GM19467 (cell line): ENCODE measurements around the gene GAREM2.

ENCODE experiments used
- ATAC-seq: cut with Tn5 transposase; IDR thresholded peaks from one replicate; pipeline ENCODE4 v1.9.1; 2021; ENCODE audit warnings: mild to moderate bottlenecking, moderate library complexity; ENCODE audit not compliant: unreplicated experiment

Gene GAREM2

DNA sequence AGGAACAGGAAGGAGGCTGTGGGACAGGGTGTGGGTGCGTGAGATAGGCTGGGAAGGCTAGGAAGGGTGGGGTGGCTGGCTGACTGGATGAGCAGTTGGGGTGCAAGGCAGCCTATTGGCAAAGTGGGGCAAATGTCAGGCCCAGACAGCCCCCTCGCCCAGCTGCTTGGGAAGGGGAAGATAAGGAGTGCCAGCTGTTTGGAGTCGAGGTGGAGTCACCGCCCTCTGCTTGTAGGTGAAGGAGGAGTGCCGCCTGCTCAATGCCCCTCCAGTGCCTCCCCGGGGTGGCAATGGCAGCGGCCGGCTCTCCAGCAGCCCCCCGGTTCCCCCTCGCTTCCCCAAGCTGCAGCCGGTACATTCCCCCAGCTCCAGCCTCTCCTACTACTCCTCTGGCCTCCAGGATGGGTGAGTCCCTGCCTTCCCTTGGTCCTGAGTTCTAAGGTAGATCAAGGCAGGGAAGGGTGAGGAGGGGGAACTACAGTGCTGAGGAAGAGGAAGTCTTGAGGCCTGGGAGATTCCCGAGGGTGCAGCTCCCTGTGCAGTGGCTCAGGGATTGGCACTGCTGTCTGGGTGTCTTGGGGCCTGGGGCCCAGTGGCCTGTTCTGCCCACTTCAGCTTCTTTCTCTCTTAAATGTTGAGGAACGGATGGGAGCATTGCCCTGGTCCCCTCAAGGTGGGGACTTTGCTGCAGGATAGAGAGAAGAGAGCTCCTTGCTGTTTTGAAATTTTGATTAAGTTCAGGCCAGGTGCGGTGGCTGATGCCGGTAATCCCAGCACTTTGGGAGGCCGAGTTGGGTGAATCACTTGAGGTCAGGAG is 13.3 kb downstream of the GAREM2 start:
- ATAC-seq = no peak

DNA sequence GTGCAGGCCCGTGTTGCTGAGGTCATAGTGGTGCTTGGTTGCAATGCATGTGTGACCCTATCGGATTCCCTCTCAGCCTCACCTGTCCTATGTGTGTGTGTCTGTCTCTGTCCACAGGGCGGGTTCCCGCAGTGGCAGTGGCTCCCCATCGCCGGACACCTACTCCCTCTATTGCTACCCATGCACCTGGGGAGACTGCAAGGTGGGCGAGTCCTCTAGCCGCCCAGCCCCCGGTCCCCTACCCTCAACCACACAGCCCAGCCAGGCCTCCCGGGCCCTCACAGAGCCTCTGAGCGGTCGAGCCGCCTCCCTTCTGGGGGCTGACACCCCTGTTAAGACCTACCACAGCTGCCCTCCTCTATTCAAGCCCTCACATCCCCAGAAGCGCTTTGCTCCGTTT is 14.2 kb downstream of the GAREM2 start:
- no peak for ATAC-seq

DNA sequence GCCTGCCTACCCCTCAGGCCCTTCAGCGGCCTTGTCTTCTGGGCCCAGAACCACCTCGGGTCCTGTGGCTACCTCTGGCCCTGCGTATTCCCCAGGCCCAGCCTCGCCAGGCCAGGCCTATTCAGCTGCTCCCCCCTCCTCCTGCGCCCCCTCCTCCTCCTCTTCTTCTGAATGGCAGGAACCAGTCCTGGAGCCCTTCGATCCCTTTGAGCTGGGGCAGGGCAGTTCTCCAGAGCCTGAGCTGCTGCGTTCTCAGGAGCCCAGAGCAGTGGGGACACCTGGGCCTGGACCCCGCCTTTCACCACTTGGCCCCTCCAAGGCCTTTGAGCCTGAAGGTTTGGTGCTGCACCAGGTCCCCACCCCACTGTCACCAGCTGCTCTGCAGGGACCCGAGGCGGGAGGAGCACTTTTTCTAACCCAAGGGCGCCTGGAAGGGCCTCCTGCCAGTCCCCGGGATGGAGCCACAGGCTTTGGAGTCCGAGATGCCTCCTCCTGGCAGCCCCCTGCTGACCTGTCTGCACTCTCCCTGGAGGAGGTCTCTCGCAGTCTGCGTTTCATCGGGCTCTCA is 14.7 kb downstream of the GAREM2 start:
- no peak for ATAC-seq

DNA sequence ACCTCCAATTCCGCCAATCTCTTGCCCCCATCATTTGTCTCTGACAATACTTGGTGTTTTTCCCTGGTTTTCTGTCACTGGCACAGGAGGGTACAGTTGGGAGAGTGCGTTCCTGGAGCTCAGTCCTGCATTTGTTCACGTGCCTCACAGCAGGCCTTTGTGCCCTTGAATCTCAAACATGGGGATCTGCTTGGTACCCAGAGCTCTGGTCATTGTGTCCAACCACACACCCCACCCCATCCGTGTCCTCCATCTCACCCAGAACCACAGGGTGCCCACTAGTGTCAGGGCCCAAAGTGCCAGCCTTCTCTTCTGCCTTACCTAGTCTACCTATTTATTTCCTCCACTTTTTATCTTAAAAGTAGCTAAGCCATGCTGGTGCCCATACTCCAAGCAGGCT is 16.2 kb downstream of the GAREM2 start:
- no peak for ATAC-seq

DNA sequence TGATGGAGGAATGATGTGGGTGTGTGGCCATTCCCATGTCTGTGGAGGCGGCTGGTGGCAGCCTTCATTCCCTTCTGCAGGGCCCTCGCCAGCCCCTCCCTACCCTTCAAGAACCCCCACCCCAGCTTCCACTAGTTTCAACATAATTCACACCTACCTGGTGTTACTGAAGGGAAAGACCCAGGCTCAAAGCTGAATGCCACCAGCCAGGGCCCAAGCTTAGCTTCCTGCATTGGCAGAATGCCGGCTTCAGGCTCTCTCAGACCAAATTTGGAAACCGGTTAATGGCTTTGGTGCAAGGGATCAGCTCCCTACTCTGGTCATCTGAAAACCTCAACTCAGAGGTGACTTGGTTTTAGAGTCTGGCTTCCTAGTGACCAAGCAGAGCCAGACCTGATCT is 16.9 kb downstream of the GAREM2 start:
- no peak for ATAC-seq

DNA sequence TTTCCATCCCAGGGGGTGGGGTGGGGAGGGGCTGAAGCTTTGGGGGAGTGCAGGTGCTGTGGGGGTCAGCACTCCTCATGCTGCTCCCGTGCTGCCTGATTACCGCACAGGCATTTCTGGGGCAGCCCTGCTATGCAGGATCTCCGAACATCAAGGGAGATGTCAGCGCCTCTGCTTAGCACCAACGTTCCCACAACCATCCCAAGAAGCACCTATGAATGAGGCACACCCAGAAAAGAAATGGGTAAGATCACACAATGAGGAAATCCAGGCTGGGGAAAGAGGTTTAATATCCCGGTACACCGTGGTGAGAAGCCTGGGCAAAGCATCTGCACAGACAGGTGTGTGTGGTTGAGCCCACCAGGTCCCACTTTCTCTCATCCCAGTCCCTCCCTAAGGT is 17.5 kb downstream of the GAREM2 start:
- ATAC-seq = no peak

DNA sequence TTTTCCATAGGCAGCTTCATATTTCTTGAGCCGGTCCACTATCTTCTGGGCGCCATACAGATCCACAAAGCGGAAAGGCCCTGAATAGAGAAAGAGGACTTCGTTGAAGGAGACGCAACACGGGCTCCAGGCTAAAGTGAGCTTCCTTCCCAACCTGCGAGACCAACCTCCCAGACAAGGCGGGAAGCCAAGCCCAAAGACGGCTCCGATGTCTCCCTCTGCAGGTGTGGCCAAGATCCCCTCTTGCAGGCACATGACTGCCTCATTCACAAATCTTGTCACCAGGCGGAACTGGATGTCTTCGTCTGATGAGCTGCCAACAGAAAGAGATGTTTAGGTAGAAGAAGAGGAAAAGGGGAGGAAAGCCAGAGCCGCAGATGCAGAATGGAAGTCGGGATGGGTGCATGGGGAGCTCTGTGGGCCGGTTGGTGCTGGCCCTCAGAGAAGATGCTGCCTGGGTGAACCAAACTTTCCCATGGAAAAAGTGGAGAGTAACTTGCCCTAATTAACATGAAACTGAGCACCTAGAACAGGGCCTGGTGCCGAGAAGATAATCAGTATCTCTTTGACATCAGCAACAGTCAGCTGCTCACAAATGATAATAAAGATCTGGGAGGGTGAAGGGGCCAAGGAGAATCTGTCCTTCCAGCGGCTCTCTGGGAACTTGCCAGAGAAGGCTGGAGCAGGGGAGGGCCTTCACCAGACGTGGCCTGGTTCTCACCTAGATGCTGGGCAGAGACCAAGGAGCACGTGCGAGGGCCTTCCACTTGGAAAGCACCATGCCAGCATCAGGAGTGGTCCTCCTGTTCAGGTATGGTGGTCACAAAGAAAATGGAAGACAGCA is 18.6 kb downstream of the GAREM2 start:
- no peak for ATAC-seq

DNA sequence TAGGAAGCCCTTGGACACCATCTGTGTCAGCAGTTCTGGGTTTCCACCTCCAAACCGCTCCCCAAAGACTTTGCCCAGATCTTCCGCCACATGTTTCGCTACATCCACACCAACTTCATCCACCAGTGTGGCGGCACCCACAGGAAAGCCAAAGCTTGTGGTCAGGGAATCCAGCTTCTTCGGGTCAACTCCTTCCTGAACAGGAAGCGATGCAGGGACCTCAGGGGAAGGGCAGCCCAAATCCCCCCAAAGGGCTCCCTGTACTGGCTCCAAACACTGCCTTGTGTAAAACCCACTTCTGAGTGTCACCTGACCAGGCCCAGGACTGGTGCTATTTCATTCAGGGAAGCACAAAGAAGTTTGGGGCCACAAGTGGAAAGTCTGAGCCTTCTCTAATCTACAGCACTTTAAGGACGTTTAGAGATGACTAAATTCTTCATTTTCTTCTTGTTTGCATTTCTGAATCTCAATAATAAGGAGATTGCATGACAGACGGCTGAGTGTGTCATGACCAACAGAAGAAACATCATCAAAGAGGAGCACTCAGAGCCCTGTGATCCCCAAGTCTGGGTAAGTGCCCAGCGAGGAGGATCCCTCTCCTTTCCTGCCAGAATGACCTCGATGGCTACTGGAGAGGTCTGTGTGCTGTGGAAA is 20.8 kb downstream of the GAREM2 start:
- no peak for ATAC-seq

DNA sequence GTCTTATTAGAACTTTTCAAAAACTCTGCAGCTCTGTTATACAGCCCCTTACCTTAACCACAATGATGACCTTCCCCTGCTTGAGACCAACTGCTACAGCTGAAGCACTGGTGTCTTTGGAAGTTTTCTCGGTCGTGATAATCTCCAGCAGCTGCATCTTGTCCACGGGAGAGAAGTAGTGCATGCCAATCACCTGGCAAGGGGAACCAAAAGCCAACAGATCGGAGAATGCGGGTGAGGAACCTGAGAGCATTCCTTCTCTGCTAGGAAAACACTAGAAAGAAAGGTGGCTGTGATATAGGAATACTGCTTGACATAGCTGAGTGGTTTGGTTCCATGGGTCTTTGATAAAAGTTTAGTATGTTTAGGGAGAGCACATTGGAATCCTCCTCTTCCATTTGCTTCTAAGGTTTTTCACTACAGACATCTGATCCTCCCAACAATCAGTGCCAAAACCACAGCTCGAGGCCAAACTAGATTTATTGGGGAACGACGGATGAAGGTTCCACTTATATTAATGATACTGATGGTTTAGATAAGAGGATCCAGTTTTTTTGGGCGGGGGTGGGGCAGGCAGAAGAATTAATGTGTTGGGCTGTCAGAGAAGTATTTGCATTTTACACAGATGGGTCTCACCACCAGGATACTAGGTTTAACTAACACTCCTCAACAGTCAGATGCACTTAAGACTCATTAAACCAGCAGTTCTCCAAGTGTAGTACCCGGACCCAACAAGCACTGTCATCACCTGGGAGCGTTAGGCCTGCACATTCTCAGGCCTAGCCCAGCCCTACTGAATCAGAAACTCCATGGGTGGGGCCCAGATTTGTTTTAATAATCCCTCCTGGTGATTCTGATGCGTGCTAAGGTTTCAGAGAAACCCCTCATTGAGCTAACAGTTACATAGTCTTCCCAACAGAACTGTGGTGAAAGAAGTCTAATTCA is 22.4 kb downstream of the GAREM2 start:
- ATAC-seq = no peak

DNA sequence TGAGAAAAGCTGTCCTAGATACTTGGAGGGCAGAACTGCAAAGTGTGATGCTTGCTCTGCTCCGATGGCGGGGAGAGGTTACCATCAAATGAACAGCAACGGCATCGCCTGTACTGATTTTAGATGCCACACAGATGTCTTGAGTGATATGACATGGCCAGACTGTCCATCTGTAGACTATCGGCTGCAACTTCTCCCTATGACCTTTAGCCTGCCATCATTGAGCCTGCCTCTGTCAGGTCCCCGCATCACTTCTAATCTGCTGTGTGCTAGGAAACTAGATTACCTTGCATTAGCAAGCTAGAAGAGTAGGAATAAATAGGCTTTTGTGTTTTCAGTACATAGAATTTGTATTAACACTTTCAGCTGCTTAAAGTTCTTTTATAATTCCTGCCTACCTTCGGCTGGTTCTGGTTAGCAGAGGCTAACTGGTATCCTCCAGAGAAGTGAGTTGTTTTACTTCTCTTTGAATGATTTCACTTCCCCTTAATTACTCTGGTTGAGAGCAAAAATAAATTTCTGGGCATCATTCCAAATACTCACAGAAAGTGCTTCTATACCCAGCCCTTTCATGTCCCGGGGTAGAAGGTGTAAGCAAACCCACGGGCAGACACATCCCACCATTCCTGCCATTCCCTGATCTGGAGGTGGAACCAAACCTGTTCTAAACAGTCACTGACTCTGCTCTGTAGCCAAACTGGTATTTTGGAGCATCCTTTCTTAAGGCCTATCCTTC is 24.0 kb downstream of the GAREM2 start:
- ATAC-seq = no peak

DNA sequence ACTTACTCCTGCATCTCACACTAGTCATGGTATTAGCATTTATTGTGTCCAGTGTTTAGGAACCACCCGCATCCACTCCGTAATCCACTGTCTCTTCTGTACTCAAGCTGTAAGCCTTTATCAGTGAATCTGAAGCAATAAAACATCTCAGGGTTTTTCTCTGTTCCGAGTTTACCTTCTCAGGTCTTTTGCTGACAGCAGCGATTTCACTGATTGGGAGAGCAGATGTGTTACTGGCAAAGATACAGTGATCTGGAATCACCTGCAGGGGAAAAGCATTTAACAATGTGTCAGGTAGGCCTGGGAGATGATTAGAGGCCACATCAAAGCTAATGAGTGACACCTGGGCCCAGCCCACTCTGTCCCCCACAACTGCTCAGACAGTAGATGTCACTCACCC is 24.6 kb downstream of the GAREM2 start:
- ATAC-seq = no peak

DNA sequence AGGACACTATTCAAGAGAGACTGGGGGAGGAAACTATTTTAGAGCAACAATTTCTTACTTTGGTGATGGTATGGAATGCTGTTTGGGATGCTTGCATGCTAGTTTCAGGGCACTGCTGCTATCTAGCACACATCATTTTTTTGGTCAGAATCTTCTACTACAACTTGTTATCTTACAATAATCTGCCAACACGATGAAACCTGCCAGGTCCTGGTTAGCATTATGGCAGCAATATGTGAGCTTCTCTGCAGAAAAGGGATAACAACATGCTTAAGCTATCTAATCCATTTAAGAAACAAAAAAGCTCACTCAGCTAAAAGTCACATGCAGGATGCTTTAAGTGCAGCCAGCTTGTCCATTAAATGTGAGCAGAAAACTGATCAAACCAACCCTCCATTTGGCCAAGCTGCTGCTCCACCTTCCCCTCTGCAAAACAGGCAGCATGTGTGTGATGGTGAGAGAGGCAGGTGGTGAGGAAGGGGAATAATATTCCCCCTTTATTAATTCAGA is 30.1 kb downstream of the GAREM2 start:
- ATAC-seq = no peak

DNA sequence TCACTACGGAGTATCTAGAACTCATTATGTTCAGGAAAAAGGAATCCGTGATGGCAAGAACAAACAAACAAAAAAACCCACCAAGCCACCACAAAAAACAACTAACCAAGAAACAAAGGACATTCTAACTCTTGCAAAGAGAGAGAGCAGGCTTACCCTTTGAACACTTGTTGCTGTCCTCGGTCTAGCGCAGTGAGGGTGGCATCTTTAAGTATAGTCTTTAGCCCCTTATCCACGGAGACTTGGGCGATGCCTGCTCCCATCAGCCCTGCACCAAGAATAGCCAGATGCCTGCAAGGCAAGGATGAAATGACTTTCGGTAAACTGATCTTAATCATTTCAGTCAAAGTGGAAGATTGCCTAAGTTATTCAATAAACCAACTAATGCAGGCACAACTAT is 31.0 kb downstream of the GAREM2 start:
- ATAC-seq = no peak

DNA sequence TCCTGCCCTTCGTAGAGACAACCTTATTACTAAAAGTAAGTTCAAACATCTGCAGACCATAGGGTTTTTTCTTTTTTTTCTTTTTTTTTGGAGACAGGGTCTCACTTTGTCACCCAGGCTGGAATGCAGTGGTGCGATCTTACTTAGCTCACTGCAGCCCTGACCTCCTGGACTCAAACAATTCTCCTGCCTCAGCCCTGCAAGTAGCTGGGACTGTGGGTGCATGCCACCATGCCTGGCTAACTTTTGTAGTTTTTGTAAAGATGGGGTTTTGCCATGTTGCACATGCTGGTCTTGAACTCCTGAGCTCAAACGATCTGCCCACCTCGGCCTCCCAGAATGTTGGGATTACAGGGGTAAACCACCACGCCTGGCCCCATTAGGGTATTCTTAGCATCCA is 39.1 kb downstream of the GAREM2 start:
- ATAC-seq = no peak

DNA sequence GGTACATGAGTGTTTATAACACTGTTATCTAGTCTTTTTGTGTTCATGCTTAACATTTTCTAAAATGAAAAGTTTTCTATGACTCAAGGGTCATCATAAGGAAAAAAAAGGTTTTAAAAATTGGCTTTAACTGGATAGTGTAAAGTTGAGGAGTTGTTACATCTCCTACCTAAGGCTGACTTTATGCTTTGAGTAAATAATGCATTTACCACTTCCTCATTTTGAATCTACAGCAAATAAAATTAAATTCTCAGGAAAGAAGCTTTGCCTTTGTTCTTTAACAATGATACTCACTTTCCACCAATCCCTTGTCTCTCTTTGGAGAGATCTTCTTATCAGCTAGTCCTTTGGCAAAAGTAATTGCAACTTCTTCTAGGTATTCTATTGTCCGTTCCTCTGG is 41.9 kb downstream of the GAREM2 start:
- ATAC-seq = no peak

DNA sequence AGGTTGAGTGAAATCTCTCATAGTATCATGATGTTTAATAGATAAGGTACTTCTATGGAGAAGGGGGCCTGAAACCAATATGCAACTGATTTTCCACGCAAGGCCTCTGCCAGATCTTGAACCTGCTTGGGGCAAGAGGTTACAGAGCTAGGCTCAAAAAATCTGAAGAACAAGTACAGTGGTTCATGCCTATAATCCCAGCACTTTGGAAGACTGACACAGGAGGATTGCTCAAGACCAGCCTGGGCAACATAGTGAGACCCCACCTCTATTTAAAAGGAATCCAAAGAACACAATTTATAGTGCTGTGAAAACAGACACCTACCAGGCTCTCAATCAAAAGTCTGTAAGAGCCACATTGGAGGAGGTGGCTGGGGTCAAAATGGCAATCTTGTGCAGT is 42.9 kb downstream of the GAREM2 start:
- no peak for ATAC-seq

DNA sequence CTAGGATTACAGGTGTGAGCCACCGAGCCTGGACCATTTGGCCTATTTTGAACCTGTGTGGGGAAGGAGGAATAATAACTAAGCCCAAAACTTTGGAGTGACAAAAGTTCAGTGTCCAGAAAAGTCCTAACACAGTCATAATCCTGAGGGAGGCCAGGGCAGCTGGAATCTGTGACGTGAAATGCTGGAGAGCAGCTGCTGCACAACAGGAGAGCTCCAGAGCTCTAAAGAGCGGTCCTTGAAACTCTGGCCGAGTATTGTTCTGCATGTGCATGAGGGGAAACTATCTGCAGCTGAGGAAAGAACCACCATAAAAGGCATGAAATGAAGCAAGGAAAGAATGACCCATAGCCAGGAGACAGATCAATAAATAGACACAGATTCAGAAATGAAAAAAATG is 43.7 kb downstream of the GAREM2 start:
- no peak for ATAC-seq

DNA sequence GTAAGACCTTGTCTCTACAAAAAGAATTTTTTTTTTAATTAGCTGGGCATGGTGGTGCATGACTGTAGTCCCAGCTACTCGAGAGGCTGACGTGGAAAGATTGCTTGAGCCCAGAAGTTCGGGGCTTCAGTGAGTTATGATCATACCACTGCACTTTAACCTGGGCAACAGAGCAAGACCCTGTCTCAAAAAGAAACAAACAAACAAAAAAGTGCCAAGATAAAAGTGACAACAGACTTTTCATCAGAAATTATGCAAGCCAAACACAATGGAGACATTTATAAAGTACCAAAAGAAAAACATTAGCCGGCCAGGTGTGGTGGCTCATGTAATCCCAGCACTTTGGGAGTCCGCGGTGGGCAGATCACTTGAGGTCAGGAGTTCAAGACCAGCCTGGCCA is 44.8 kb downstream of the GAREM2 start:
- ATAC-seq = no peak

DNA sequence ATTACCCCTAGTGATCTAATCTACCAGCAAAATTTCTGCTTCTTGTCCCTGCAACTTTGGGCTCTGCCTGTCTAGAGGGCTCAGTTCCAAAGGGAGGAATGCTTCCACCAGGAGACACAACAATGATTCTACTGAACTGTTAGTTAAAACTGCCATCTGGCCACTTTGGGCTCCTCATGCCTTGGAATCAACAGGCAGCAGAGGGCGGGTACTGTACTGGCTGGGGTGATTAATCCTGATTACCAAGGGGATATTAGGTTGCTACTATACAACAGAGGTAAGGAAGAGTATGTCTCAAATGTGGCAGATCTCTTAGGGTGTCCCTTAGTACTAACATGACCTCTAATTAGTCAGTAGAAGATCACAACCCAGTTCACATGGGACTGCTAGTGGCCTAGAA is 50.1 kb downstream of the GAREM2 start:
- no peak for ATAC-seq
